ENCODE measurements around the gene TESMIN. TPM values are rescaled to one million over a fixed set of nuclear protein-coding genes. Genes with fewer than 3 reads are reported as not detected.

Gene TESMIN
- total and polyA plus RNA-seq, 2 of the 13 experiments (the other 11 are each of a cell fraction or from before 2014, with no cell fraction given): 0.15 to 0.45 TPM

GRCh38 chr11:68674461-68674860, 76.9 kb downstream of the TESMIN start:
- Histone ChIP-seq H3K27me3 (ENCODE audit: control insufficient read depth in 1 of 2, insufficient read depth in 2 of 2, low read length in 2 of 2) (peaks cover 1 to 20% of the 10 kb centered on the region in 2 experiments; a peak in 4 of 5 replicates), H3K4me1 (ENCODE audit: insufficient read depth, low read length) (no peaks in the 10 kb centered on the region), H4K20me1 (ENCODE audit: insufficient read depth, low read length) (no peaks in the 10 kb centered on the region), H3K27ac (ENCODE audit: extremely low read length, insufficient read depth, low read length) (no peak overlapping the region), H3K9ac (ENCODE audit: insufficient read depth, low read depth, low read length) (no peak overlapping the region), H3K36me3 (replicated peaks in 1 of 2; ENCODE audit: control insufficient read depth in 1 of 2, insufficient read depth in 2 of 2, low read length in 2 of 2) (no peaks in the 10 kb centered on the region), H3K79me2 (ENCODE audit: insufficient read depth, low read length) (no peaks in the 10 kb centered on the region), H2AFZ (ENCODE audit: low read length) (no peak overlapping the region), H3K4me2 (ENCODE audit: low read depth, low read length) (no peak overlapping the region), H3K9me3 (ENCODE audit: low read length) (no peaks in the 10 kb centered on the region), H3K4me3 (replicated peaks in 1 of 3; ENCODE audit: insufficient read depth in 1 of 3, low read depth in 2 of 3, low read length in 3 of 3) (no peak overlapping the region)
- 73% methylated on average over 16 of the region's 16 CpGs for WGBS (ENCODE audit: low lambda C conversion rate)
- TF ChIP-seq MTERF4 (CRISPR knock-in tag; IDR thresholded peaks at IDR 0.05): no peak
- no peak for TF ChIP-seq KDM1A (CRISPR knock-in tag; IDR thresholded peaks at IDR 0.05)
- TF ChIP-seq TFDP1 (CRISPR knock-in tag; IDR thresholded peaks at IDR 0.05; ENCODE audit: borderline replicate concordance): no peak
- no peak for TF ChIP-seq ZNF468 (CRISPR knock-in tag; IDR thresholded peaks at IDR 0.05)
- TF ChIP-seq ARHGAP35 (CRISPR knock-in tag; IDR thresholded peaks at IDR 0.05; ENCODE audit: borderline replicate concordance): no peak
- no peak for TF ChIP-seq SMARCC2 (IDR thresholded peaks at IDR 0.05)
- TF ChIP-seq ZEB1 (IDR thresholded peaks at IDR 0.05; ENCODE audit: insufficient replicate concordance, low read depth): no peak
- TF ChIP-seq RFXANK (CRISPR knock-in tag; IDR thresholded peaks at IDR 0.05): no peak
- TF ChIP-seq ZFP82 (CRISPR knock-in tag; IDR thresholded peaks at IDR 0.05; ENCODE audit: borderline replicate concordance): no peak
- TF ChIP-seq ZNF564 (CRISPR knock-in tag; IDR thresholded peaks at IDR 0.05): no peak
- no peak for TF ChIP-seq ZNF335 (CRISPR knock-in tag; IDR thresholded peaks at IDR 0.05)
- no peak for TF ChIP-seq SRSF1 (optimal IDR thresholded peaks at IDR 0.05; ENCODE audit: low read depth, low read length)
- TF ChIP-seq ZNF282 (IDR thresholded peaks at IDR 0.05; ENCODE audit: partially characterized antibody): no peak
- TF ChIP-seq NFATC3 (CRISPR knock-in tag; IDR thresholded peaks at IDR 0.05): no peak
- no peak for TF ChIP-seq HMG20A (CRISPR knock-in tag; IDR thresholded peaks at IDR 0.05; ENCODE audit: borderline replicate concordance)
- no peak for TF ChIP-seq SP1 (IDR thresholded peaks at IDR 0.05)
- no peak for TF ChIP-seq SP1 (CRISPR knock-in tag; IDR thresholded peaks at IDR 0.05)
- TF ChIP-seq SMAD1 (CRISPR knock-in tag; IDR thresholded peaks at IDR 0.05; ENCODE audit: borderline replicate concordance, low read depth): no peak
- no TSS peak for BruUV-seq (replicated peaks)
- no peak for DNase-seq (ENCODE audit: low spot score)
- intact Hi-C loops (cut with micrococcal nuclease; ENCODE audit: unreplicated experiment): no loop called here
- FAIRE-seq: no peak
- no peak for ATAC-seq
- in situ Hi-C loops (cut with HindIII; ENCODE audit: extremely low pct_ligation_motif_present, low pct_unique_long_range_greater_than_20kb): no loop called here
- ChIA-PET POLR2A (no interaction called here), CTCF (ENCODE audit: low intra/inter-chr PET ratio, low total read pairs) (no interaction called here)

Measured in HepG2 (cell line).